Thymus (tissue), 11 donors: ENCODE results near the gene KIN. TPM values are rescaled to one million over a fixed set of nuclear protein-coding genes. Genes with fewer than 3 reads are reported as not detected.
"Not testable (repeated sequence)": the region's sequence is repeated elsewhere in the genome, so short reads cannot be mapped to it uniquely, and the experiment has no call there.

Experiments
- DNase-seq, 9 donors: peaks; one replicate each; pipeline ENCODE4 v3.0.0-alpha.2; 2013; ENCODE audit warnings: low spot score in 9 of 9, low read depth in 6 of 9, missing footprints in 1 of 9
- H3K27ac ChIP-seq, 2 donors: one replicate each; pipeline ENCODE4 v1.5.1; 2013; ENCODE audit warnings: control low read depth in 1 of 2, low read depth in 1 of 2, low read length in 1 of 2, mild to moderate bottlenecking in 1 of 2, moderate library complexity in 1 of 2
- H3K27me3 ChIP-seq, 2 donors: one replicate each; pipeline ENCODE4 v1.5.1; 2013; ENCODE audit warnings: low read length in 1 of 2; ENCODE audit not compliant: control insufficient read depth in 2 of 2, insufficient read depth in 1 of 2
- H3K36me3 ChIP-seq, 2 donors: one replicate each; pipeline ENCODE4 v1.5.1; 2013; ENCODE audit warnings: low read length in 1 of 2, mild to moderate bottlenecking in 1 of 2, moderate library complexity in 1 of 2; ENCODE audit not compliant: control insufficient read depth in 2 of 2, insufficient read depth in 2 of 2
- H3K4me1 ChIP-seq, 2 donors: one replicate each; pipeline ENCODE4 v1.5.1; 2013; ENCODE audit warnings: low read length in 2 of 2; ENCODE audit not compliant: control insufficient read depth in 2 of 2, insufficient read depth in 2 of 2
- H3K4me3 ChIP-seq, 2 donors: one replicate each; pipeline ENCODE4 v1.5.1; 2013; ENCODE audit warnings: low read length in 2 of 2, control low read depth in 1 of 2, mild to moderate bottlenecking in 1 of 2
- H3K9me3 ChIP-seq, 2 donors: one replicate each; pipeline ENCODE4 v1.5.1; 2013; ENCODE audit warnings: low read length in 1 of 2, mild to moderate bottlenecking in 1 of 2; ENCODE audit not compliant: control insufficient read depth in 2 of 2, insufficient read depth in 1 of 2
- WGBS: extraction: QIAGEN DNeasy Blood & Tissue Kit; methylation state at CpG from one replicate; pipeline ENCODE4 v1.1.7; 2013; 5-methylcytosine and 5-hydroxymethylcytosine counted together
- polyA plus RNA-seq: library from polyadenylated mRNA; stranded (reverse); fragments of 200-250 nt; gene quantifications from one replicate; pipeline ENCODE4 v1.2.3, GENCODE V29; 2013
- total RNA-seq: library from RNA; stranded (reverse); fragments of 120-200 nt; gene quantifications from one replicate; pipeline ENCODE4 v1.2.4, GENCODE V29; 2013
- donor health status: healthy.

KIN gene
- total and polyA plus RNA-seq, 2 donors, result 16.1 to 28.6 TPM

GRCh38 chr10:7787150-7787856, 490 bp downstream of the KIN start:
- no peaks in the 10 kb centered on the region for H3K9me3 ChIP-seq
- H3K4me1 ChIP-seq, result peaks cover 10 to 15% of the 10 kb centered on the region in 2 donors
- H3K27ac ChIP-seq, result peak overlapping the region; percentile 34 to 64
- no peaks in the 10 kb centered on the region for H3K27me3 ChIP-seq
- H3K36me3 ChIP-seq, result peaks cover 7 to 16% of the 10 kb centered on the region in 2 donors
- peak in 3 of 9 donors; percentile 7 to 14 (median 11) for DNase-seq
- WGBS, result 3% methylated on average over 26 of the region's 26 CpGs
- peak overlapping the region; percentile 77 to 94 for H3K4me3 ChIP-seq

GRCh38 chr10:7786430-7786829, 1.4 kb downstream of the KIN start:
- H3K27ac ChIP-seq, result no peak overlapping the region
- H3K36me3 ChIP-seq, result peaks cover 6 to 12% of the 10 kb centered on the region in 2 donors
- no peak overlapping the region for H3K4me3 ChIP-seq
- peaks cover 10 to 15% of the 10 kb centered on the region in 2 donors for H3K4me1 ChIP-seq
- no peak for DNase-seq
- WGBS, result 77% methylated on average over 3 of the region's 3 CpGs
- no peaks in the 10 kb centered on the region for H3K27me3 ChIP-seq
- H3K9me3 ChIP-seq, result no peaks in the 10 kb centered on the region

- H3K27ac ChIP-seq, H3K9me3 ChIP-seq, H3K27me3 ChIP-seq, H3K4me3 ChIP-seq, H3K4me1 ChIP-seq, DNase-seq: not testable (repeated sequence)
- peaks cover 29 to 39% of the 10 kb centered on the region in 2 donors for H3K36me3 ChIP-seq
- WGBS, result 98% methylated on average over 6 of the region's 6 CpGs
These were observed 5.6 kb downstream of the KIN start for GRCh38 chr10:7782194-7782593.

GRCh38 chr10:7776777-7777176, 11.0 kb downstream of the KIN start:
- 96% methylated on average over 2 of the region's 2 CpGs for WGBS
- H3K9me3 ChIP-seq, result no peaks in the 10 kb centered on the region
- no peak overlapping the region for H3K4me3 ChIP-seq
- H3K27me3 ChIP-seq, result no peaks in the 10 kb centered on the region
- peaks cover 34 to 62% of the 10 kb centered on the region in 2 donors for H3K36me3 ChIP-seq
- no peak overlapping the region for H3K27ac ChIP-seq
- no peaks in the 10 kb centered on the region for H3K4me1 ChIP-seq
- DNase-seq, result no peak

- H3K27me3 ChIP-seq, result no peaks in the 10 kb centered on the region
- WGBS, result 87% methylated on average over 10 of the region's 10 CpGs
- peaks cover 36 to 50% of the 10 kb centered on the region in 2 donors for H3K36me3 ChIP-seq
- no peak overlapping the region for H3K4me3 ChIP-seq
- H3K27ac ChIP-seq, result no peak overlapping the region
- H3K4me1 ChIP-seq, result no peaks in the 10 kb centered on the region
- no peaks in the 10 kb centered on the region for H3K9me3 ChIP-seq
- no peak for DNase-seq
These were observed 13.7 kb downstream of the KIN start for GRCh38 chr10:7773845-7774801.

GRCh38 chr10:7768417-7768816, 19.4 kb downstream of the KIN start:
- Histone ChIP-seq H3K4me1 (no peaks in the 10 kb centered on the region), H3K4me3 (no peak overlapping the region), H3K36me3 (peaks cover 38 to 61% of the 10 kb centered on the region in 2 donors), H3K9me3 (no peaks in the 10 kb centered on the region), H3K27me3 (no peaks in the 10 kb centered on the region), H3K27ac (no peak overlapping the region)
- 99% methylated on average over 7 of the region's 7 CpGs for whole genome bisulfite sequencing
- no peak for DNase-seq

- H3K4me3 ChIP-seq, result no peak overlapping the region
- DNase-seq, result no peak
- H3K36me3 ChIP-seq, result peaks cover 42 to 68% of the 10 kb centered on the region in 2 donors
- no peak overlapping the region for H3K27ac ChIP-seq
- no peaks in the 10 kb centered on the region for H3K4me1 ChIP-seq
- no peaks in the 10 kb centered on the region for H3K9me3 ChIP-seq
- WGBS, result 98% methylated on average over 10 of the region's 10 CpGs
- no peaks in the 10 kb centered on the region for H3K27me3 ChIP-seq
These were observed 20.6 kb downstream of the KIN start for GRCh38 chr10:7767209-7767608.

- Histone ChIP-seq H3K4me1 (no peaks in the 10 kb centered on the region), H3K27me3 (no peaks in the 10 kb centered on the region), H3K36me3 (peaks cover 50 to 72% of the 10 kb centered on the region in 2 donors), H3K27ac (no peak overlapping the region), H3K4me3 (no peak overlapping the region), H3K9me3 (no peaks in the 10 kb centered on the region)
- 96% methylated on average over 3 of the region's 3 CpGs for whole genome bisulfite sequencing
- DNase-seq, result no peak
These were observed 21.6 kb downstream of the KIN start for GRCh38 chr10:7766241-7766640.

GRCh38 chr10:7763929-7764328, 23.9 kb downstream of the KIN start:
- DNase-seq, result peak in 1 of 9 donors; percentile 3
- Histone ChIP-seq H3K4me3 (no peak overlapping the region), H3K4me1 (no peaks in the 10 kb centered on the region), H3K36me3 (peaks cover 43 to 79% of the 10 kb centered on the region in 2 donors), H3K9me3 (no peaks in the 10 kb centered on the region), H3K27me3 (no peaks in the 10 kb centered on the region), H3K27ac (no peak overlapping the region)
- WGBS, result 32% methylated on average over 5 of the region's 5 CpGs
